NCI-H1436 treated with DMSO at 0.1 percent for 48 hours (cell line): ENCODE data around the gene STRA8.
A peak's percentile ranks its signal among the peaks of the same experiment; 100 is the strongest.
"Not testable (repeated sequence)": the region's sequence is repeated elsewhere in the genome, so short reads cannot be mapped to it uniquely, and the experiment has no call there.

Experiments used
- DNase-seq: peaks from one replicate; lab custom pipeline; 2025; lab: John Stamatoyannopoulos, UW

STRA8 gene

DNA sequence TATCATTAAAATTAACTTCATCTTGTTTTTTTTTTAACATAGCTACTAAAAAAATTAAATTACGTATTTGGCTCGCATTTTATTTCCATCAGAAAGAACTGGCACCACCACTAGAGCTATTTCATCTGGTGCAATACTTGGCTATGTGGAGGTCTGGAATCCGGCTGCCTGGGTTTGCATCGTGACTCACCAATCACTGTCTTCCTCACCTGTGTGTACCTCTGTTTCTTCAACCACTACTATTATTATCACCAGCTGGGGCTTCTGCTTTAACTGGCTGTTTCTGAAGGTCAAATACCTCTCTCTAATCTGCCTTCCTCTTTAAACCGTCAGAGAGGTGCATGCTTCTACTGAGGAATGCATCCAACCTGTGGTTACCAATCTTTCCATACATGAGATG lies 28.8 kb upstream of the STRA8 start:
- no peak for DNase-seq

DNA sequence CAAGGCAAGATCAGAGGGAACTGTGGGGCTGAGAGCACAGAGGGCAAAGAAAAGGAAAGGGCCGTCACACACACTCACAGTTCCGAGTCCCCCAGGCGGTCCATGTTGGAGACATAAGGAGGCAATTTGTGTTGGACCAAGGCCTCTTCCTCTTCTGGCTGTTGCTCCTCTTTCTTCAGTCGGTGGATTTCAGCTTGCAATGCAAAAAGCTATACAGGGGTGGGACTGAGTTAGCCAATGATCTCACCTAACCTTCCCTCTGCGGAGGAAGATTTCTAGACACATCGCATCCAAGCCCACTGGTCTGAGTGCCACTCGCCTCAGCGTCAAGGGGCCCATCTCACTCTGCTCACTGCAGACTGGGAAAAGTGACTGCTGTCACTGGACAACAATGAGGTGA lies 27.8 kb upstream of the STRA8 start:
- no peak for DNase-seq

DNA sequence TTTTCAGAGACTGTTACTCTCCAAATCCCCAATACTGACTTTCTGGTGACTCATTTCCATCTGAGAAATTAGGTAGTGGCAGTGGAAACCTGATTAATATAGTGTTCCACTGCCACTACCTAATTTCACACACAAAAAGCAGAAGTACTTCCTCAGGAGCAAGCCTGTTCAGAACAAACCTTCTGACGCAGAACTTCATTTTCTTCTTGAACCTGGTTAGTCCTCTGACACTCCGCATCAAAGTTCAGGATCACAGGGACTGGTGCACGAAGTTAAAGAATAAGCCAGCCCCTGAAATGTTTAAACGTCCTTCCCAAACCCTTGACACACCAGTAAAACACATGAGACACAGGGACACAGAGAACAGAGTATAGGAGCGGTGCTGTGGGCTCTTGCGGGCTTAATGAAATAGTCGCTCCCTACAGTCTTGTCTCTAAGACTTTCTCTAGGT lies 26.7 kb upstream of the STRA8 start:
- no peak for DNase-seq

DNA sequence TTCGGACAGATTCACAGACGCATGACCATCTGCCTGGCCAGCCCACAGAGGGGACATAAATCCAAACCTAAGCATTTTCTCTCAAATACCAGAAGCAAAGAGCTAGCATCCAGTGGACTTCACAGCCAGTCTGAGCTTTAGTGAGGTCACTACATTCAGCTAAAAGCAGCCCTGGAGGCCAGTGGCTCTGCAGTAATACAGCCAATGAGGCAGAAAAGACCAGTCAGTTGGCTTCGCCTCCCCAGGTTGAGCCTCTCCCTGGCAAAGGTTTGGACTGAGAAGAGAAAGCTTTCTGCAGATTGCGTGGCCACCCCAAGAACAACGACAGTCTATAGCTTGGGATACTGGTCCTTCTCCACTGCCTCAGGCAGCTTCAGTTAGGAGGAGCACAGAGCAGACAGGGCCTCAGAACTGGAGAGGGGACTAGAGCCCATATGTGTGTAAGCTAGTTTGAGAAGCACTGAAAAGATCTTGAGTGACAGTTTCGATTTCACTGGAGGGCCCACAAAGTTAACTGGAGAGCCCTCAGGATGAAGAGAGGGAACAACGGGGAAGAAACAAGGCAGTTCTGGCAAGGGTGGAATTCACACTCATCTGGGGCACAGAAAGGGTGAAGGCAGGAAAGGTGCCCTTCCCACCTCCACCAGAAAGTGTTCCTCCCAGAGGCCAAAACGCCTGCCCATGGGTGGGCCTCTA lies 26.1 kb upstream of the STRA8 start:
- DNase-seq: no peak

DNA sequence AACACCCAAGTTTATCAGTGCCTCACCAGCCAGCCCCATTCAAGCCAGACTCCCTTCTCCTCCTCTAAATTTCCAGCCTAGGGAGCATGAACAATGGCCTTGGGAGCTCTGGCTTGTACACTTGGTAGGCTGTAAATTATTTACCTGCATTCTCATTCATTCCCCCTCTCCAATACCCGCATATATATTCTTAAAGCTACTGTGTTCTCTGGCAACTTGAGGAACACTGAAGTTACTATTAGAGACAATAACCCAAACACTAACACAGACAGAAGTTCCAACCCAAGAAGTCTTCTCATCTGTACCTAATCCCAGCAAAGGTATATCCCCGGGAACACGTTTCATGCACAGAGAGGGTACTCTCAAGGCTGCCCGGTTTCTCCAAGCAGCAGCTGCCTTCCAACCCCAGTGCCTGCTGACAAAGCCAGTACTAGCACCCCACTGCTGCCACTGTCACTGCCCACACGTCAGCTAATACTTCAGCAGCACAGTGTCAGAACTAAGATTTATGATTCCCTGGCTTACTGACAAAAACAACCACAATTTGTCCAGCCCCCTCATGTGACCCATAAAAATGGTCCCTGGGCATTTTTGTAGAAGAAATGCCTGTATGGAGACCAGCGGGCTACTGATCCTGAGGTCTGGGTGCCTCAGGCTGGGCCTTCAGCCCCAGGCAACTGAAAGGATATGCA lies 25.4 kb upstream of the STRA8 start:
- DNase-seq: no peak

DNA sequence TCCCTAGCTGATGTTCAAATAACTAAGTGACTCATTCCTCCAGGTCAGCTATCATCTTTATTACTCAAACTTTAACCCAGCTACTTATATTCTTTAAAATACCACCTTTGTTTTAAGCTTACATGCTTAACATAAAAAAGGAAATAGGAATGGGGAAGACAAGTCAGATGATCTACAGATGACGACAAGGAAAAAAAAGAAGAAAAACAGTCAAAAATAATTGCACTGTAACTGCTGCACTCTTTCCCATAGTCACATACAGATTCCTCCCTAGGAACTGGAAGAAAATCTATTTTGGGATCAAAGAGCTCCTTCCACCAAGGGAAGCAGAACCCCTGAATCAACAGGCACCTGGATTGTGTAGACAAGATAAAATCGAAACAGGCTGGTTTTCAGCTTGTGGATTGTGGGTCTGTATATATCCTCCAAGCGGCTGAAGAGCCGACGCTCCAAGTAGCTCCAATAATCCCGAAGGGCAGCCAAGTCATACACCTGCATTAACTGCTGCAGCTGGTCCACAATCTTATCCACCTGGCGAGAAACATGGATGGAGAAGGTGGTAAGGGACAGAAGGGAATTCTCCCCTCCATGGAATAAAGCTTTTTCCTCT lies 24.3 kb upstream of the STRA8 start:
- DNase-seq: no peak

DNA sequence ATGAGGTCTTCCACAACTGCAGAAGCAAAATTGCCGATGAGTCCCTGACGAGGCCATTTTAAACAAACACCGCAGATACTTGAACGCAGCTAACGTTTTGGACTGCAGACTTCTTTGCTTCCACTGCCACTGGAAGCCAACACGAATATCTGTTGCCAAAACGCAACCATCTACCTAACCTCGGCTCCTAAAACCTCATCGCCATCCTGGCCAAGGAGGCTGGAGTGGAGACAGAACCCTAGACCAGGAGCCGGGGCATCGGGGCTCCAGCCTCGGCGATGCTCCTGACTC lies 22.8 kb upstream of the STRA8 start:
- DNase-seq: no peak

DNA sequence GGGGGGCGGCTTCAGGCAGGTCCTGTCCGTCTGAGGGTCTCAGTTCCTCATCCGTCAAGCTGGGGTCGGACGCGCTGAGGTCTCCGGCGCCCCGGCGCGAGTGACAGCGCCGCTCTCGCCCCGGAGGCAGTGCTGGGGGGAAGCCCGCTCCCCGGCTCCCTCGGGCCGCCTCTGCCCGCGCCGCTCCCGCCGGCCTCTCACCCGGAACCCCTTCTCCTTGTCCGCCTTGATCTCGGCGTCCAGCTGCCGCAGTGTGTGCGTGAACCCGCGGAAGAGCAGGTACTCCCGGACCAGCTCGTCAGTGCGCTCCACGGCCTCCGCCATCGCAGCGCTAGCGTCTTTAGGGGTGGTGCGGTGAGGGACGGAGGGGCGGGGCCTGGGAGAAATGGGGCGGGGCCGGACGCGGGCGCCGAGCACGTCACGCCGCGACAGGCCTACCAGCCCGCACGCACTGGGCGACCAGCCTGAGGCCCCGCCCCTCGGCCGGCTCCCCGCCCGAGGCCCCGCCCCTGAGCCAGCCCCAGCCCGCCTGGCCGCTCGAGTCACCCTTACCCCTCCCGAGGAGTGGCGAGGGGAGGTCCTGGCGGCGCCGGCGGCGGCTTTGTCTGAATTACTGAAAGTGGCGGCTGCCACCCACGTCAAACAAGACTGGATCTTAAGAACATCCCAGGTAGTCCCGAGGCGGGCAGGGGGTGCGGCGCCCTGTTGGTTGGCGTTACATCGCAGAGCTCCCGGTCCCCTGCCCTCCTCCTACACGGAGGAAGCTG lies 22.3 kb upstream of the STRA8 start, which contains the start of gene WDR91:
TSS of gene WDR91 (minus strand) at position 348 of the 767 bp plus-strand sequence. CDS start at position 324, 24 bp downstream.
- peak; percentile 62 for DNase-seq

DNA sequence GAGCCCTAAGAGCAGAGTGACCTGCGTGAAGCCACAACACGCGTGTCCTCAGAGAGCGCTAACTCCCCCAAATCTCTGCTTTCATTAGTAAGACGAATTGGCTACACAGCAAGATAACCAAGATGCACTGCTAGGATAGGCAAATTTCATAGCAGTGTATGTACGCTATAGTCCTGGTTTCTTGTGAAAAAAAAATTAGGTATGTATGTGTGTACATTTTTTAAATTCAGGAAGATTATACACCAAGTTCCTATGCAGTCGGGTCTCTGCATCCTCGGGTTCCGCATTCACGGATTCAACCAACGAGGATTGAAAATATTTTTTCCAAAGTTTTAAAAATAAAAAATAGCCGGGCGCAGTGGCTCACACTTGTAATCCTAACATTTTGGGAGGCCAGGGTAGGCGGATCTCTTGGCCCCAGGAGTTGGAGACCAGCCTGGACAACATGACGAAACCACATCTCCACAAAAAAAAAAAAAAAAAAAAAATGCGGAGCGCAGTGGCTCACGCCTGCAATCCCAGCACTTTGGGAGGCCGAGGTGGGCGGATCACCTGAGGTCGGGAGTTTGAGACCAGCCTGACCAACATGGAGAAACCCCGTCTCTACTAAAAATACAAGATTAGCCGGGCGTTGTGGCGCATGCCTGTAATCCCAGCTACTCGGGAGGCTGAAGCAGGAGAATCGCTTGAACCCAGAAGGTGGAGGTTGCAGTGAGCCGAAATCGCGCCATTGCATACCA lies 21.5 kb upstream of the STRA8 start:
- DNase-seq: not testable (repeated sequence)

DNA sequence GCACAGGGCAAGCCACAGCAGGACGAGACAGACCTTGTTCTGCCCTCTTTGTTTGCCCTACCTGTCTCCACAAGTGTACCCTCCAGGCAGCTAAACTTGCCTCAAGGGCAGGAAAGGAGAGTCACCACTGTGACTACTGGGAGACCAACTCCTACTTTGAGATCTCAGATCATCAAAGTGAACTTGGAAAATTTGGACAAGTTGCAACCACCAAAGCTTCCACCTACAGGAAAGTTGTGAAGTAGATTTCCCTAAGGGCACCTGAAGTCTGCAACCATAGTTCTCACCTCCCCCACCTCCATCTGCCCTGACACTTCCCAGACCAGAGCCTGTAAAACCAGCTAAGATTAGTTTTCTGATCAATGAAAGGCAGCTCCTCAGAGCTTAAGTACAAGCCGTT lies 19.8 kb upstream of the STRA8 start:
- DNase-seq: no peak

DNA sequence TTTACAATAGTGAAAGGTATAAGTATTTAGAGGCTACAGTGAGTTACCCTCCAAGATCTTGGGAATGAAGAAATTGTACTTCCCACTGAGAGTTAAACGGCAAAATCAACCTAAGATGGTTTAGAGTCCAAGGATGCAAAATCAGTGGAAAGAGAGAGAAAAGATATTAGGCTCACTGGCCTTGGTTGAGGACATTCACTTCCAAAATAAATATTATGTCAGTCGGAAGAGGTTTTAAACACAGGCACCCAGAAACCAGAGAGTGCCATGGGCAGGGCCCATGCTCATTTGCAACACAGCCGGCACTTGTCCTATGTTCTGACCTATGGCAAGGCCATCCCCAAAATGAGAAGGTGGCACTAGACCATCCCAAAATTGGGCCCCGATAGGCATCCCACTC lies 18.5 kb upstream of the STRA8 start:
- no peak for DNase-seq

DNA sequence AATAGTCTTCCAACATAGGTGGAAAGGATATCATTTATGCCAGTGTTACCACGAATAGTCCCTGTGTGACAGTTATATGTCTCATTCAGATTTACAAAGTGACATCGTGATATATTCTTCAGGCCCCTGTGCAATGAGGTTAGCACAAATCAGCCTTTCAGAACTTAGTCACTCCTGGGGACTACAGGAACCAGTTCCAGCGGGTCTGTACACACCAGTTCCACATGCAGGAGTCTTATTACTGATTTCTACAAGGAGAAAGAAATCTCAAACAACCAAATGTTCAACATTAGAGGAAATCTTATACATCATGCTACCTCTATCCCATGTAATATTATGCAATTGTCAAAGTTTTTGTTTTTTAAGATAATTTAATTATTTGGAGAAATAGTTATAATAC lies 17.9 kb upstream of the STRA8 start:
- no peak for DNase-seq

DNA sequence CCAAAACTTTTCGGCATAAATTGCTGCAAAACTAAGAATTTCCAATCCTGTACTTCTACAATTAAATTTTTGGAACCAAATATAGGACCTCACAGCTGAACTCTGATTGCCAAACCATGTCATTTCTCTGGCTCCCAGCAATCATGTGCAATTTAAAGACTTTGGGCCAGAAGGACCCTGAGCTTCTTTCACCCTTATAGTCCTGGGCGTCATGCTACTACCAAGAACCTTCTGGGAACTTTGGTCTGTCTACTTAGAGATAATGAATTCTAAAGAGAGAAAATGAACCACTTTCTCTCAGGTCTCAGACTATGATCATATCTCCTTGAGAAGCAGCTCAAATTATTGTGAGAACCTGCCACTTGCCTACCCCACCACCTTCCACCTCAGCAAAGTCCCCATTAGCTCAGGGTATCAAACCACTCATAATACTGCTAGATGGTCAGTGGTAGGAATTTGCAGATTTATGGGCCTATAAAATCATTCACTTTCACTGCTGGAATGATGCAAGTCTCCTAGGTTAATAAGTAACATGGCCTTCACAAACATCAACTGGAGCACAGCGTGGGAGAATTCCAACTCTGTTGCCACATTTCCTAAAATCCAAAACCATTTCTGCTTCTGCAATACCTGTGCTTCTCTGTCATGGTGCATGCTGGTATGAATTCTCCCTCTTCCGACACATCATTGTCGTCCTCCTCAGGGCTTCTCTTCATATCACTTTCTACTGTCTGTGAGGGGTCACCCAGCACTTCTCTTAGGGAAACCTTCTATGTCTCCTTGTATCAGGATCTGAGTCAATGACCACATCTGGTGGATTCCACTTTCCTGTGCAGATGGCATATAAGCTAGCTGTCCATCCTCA lies 15.8 kb upstream of the STRA8 start:
- no peak for DNase-seq

DNA sequence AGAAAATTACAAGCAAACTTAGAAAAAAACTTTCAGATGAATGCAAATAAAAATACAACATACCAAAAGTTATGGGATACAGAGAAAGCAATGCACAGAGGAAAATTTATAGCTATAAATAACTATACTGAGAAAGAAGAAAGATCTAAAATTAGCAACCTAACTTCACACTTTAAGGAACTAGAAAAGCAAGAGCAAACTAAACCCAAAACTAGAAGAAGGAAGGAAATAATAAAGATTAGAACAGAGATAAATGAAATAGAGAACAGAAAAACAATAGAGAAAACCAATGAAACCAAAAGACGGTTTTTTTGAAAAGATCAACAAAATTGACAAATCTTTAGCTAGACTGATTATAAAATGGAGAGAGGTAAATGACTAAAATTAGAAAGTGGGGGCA lies 9.6 kb upstream of the STRA8 start:
- no peak for DNase-seq

DNA sequence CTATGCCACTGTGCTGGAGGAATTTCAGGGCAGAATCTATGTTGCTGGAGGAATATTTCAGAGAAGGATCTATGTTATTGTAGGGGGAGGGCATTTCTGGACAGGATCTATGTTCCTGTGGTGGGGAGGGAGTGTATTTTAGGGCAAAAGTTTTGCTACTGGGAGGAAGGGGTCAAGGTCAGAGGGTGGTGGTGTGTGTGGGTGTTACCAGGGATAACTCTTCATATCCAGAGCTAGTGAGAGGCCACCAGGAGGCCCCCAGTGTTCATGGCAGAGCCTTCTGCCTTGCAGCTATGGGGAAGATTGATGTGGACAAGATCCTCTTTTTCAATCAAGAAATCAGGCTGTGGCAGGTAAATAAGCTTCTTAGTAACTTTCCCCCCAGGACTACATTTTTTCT lies 2.0 kb upstream of the STRA8 start:
- no peak for DNase-seq

DNA sequence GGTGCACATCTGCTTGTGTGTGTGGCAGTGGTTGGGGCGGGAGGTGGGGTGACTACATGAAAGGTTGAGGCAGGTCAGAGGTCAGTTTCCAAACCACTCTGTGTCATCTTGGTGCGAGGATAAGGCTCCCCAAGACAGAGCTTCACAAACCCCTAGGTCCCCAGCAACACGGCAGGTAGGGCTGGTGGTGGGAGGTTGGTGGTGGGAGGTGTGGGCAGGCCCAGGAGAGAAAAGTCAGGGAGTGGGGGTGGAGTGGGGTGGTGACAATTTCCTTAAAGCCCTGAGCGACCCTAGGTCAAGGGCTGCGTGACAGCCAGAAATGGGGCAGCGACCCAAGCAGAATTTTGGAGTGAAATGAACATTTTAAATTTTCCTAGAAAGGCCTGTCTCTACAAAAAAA lies 1.6 kb upstream of the STRA8 start:
- DNase-seq: no peak

DNA sequence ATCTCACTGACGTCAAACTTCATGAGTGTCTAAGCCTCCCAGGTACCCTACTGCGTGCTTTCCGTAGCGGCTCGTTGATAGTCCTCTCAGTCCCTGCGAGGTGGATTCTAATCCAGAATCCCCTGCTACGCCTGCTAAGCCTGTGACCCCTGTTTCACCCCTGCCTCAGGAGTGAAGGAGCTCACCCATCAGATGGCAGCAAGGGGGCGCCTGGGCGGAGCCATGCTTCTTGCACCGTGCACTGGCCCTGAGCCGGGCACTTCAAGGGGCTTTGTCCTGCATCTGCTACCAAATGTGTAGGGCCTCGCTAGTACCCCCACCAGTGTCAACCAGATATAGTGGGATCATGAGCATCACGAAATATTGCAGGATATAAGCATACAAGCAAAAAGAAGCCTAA lies 918 bp upstream of the STRA8 start:
- DNase-seq: no peak

DNA sequence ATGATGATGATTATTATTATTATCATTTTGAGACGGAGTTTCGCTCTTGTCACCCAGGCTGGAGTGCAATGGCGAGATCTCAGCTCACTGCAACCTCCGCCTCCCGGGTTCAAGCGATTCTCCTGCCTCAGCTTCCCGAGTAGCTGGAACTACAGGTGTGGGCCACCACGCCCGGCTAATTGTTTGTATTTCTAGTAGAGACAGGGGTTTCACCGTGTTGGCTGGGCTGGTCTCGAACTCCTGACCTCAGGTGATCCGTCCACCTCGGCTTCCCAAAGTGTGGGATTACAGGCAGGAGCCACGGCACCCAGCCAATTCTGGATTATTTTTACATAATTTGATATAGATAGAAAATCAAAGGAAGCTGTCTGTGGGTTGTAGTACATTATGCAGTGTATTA lies 457 bp downstream of the STRA8 start:
- not testable (repeated sequence) for DNase-seq

DNA sequence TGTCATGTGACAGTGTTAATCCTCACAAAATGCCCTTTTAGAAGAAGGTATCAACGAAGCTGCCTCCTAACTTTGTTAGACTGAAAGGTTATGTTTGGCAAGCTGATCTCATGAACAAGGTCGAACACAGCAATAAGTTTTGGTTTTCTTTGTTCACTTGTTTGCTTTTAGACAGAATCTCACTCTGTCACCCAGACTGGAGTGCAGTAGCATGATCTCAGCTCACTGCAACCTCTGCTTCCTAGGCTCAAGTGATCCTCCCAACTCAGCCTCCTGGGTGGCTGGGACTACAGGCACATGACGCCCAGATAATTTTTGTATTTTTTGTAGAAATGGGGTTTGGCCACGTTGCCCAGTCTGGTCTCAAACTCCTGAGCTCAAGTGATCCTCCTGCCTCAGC lies 1.1 kb downstream of the STRA8 start:
- no peak for DNase-seq

DNA sequence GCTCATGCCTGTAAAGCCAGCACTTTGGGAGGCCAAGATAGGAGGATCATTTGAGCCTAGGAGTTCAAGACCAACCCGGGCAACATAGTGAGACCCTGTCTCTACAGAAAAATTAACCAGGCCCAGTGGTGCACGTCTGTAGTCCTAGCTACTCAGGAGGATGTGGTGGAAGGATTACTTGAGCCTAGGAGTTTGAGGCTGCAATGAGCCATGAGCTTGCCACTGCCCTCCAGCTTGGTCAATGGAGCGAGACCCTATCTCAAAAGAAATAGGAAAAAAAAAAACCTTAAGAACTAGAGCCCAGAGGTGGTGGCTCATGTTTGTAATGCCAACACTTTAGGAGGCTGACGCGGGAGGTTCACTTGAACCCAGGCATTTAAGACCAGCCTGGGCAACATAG lies 2.2 kb downstream of the STRA8 start:
- DNase-seq: no peak

DNA sequence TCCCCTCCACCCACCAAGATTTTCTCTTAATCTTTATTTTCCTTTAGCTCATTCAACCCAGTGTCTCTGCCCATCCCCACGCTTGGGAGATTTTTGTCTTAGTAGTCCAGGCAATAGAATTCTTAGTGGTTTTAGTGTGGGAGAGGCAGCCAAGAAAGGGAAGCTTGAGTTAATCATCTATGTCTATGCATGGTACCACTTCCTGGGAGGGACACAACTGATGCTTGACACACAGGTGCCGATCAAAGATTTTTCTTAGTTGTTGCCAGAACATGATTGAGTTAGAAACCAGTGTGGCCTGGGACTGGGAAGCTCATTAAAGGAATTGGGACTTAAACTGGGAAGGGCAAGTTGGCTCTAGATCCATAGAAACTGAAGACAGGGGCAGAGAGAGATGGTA lies 3.1 kb downstream of the STRA8 start:
- no peak for DNase-seq
